Stimulated activated CD8-positive, alpha-beta memory T cell treated with anti-CD3 and anti-CD28 coated beads, Interleukin-7, amount 100 ng/mL, for 48 hours (primary cell): ENCODE measurements around the gene GP1BA.
"Not testable (repeated sequence)": the region's sequence is repeated elsewhere in the genome, so short reads cannot be mapped to it uniquely, and the experiment has no call there.

ENCODE experiments used
- DNase-seq, 2 donors: peaks; one replicate each; pipeline ENCODE4 v3.0.0-alpha.2; 2020; ENCODE audit warnings: low read depth in 1 of 2; ENCODE audit errors: extremely low read depth in 1 of 2

The GP1BA gene

GRCh38 chr17:4901108-4901647 lies 30.9 kb upstream of the GP1BA start:
- DNase-seq = no peak

GRCh38 chr17:4901648-4902344 lies 30.3 kb upstream of the GP1BA start:
- no peak for DNase-seq

GRCh38 chr17:4902540-4902939 lies 29.5 kb upstream of the GP1BA start:
- DNase-seq = no peak

- DNase-seq = peak in 1 of 2 donors; percentile 72
Observed at GRCh38 chr17:4903051-4903818, 28.8 kb upstream of the GP1BA start, which contains the start of gene CHRNE. Gene CHRNE, minus strand, starts transcription at chr17:4903098. Its CDS starts 35 bp downstream, at chr17:4903063.

- not testable (repeated sequence) for DNase-seq
Observed at GRCh38 chr17:4906642-4907041, 25.4 kb upstream of the GP1BA start.

- no peak for DNase-seq
Observed at GRCh38 chr17:4908301-4908700, 23.8 kb upstream of the GP1BA start.

GRCh38 chr17:4908711-4909496 lies 23.2 kb upstream of the GP1BA start:
- DNase-seq = peak; percentile 46 to 70

GRCh38 chr17:4913994-4914393 lies 18.1 kb upstream of the GP1BA start:
- DNase-seq = no peak

- not testable (repeated sequence) for DNase-seq
Observed at GRCh38 chr17:4914551-4914950, 17.5 kb upstream of the GP1BA start.

- DNase-seq = no peak
Observed at GRCh38 chr17:4919511-4920047, 12.5 kb upstream of the GP1BA start.

GRCh38 chr17:4920351-4921048 lies 11.6 kb upstream of the GP1BA start:
- DNase-seq = no peak

- DNase-seq = no peak
Observed at GRCh38 chr17:4921320-4921719, 10.8 kb upstream of the GP1BA start.

- not testable (repeated sequence) for DNase-seq
Observed at GRCh38 chr17:4926577-4927335, 5.3 kb upstream of the GP1BA start.

GRCh38 chr17:4928881-4929280 lies 3.2 kb upstream of the GP1BA start:
- no peak for DNase-seq

- no peak for DNase-seq
Observed at GRCh38 chr17:4932756-4933155, 679 bp downstream of the GP1BA start.

GRCh38 chr17:4933646-4934045 lies 1.6 kb downstream of the GP1BA start:
- DNase-seq = no peak

- no peak for DNase-seq
Observed at GRCh38 chr17:4934173-4934979, 2.3 kb downstream of the GP1BA start.

GRCh38 chr17:4935650-4936049 lies 3.6 kb downstream of the GP1BA start:
- DNase-seq = no peak

GRCh38 chr17:4936436-4936835 lies 4.4 kb downstream of the GP1BA start:
- no peak for DNase-seq
